Tibial nerve (tissue), 4 donors: ENCODE data around the gene GABRB1. TPM values are rescaled to one million over a fixed set of nuclear protein-coding genes. Genes with fewer than 3 reads are reported as not detected.

Experiments used
- DNase-seq, 2 donors: peaks; one replicate each; pipeline ENCODE4 v3.0.0-alpha.2; 2019; ENCODE audit warnings: low spot score in 2 of 2
- H3K27ac ChIP-seq, 4 donors: fragments of 200-600 bp; sonication (generic) in 3 of 4; one replicate each; pipeline ENCODE4 v1.5.1; 2017 to 2019; ENCODE audit warnings: mild to moderate bottlenecking in 1 of 4
- H3K27me3 ChIP-seq, 2 donors: fragments of 200-600 bp; sonication (generic) in 1 of 2; one replicate each; pipeline versions ENCODE4 v1.5.1 to v1.6.0; 2017 to 2019
- H3K36me3 ChIP-seq, 3 donors: fragments of 200-600 bp; sonication (generic); one replicate each; pipeline ENCODE4 v1.5.1; 2018 to 2019
- H3K4me1 ChIP-seq, 4 donors: fragments of 200-600 bp; sonication (generic) in 3 of 4; one replicate each; pipeline ENCODE4 v1.5.1; 2017 to 2019
- H3K4me3 ChIP-seq, 4 donors: fragments of 200-600 bp; sonication (generic) in 3 of 4; one replicate each; pipeline ENCODE4 v1.5.1; 2017 to 2019; ENCODE audit warnings: mild to moderate bottlenecking in 1 of 4, moderate library complexity in 1 of 4
- H3K9me3 ChIP-seq, 4 donors: fragments of 200-600 bp; sonication (generic) in 3 of 4; one replicate each; pipeline ENCODE4 v1.5.1; 2017 to 2019
- EP300 ChIP-seq, 2 donors: sonication (generic); formaldehyde crosslinking; IDR thresholded peaks; one replicate each; pipeline ENCODE4 v1.6.1; 2017; ENCODE audit warnings: antibody characterized with exemption in 2 of 2, mild to moderate bottlenecking in 1 of 2
- POLR2A ChIP-seq, 2 donors: fragments of 450-650 bp; IDR thresholded peaks; one replicate each; pipeline ENCODE4 v1.6.1; 2017; ENCODE audit warnings: antibody characterized with exemption in 2 of 2, mild to moderate bottlenecking in 2 of 2, moderate library complexity in 2 of 2
- WGBS, 2 donors: methylation state at CpG; one replicate each; pipeline ENCODE4 v1.1.5; 2018; 5-methylcytosine and 5-hydroxymethylcytosine counted together
- total RNA-seq, 4 donors: library from RNA; depleted of rRNA; stranded (reverse); fragments of >200 nt; gene quantifications; one replicate each; pipeline ENCODE4 v1.1.0, GENCODE V29; 2016
- TF ChIP-seq, protein P1 (sequence below), 5 experiments: fragments of 200-600 bp in 3 of 5; fragments of 450-650 bp in 2 of 5; sonication (generic) in 3 of 5; IDR thresholded peaks; one replicate each; pipeline ENCODE4 v1.5.1; 2016 to 2019; ENCODE audit warnings: antibody characterized with exemption in 5 of 5, mild to moderate bottlenecking in 3 of 5, moderate library complexity in 2 of 5

GABRB1 gene
- total RNA-seq, 4 donors from 2014 or later = not detected

GRCh38 chr4:47074816-47075215 lies 43.4 kb downstream of the GABRB1 start:
- no peak overlapping the region for H3K4me3 ChIP-seq
- H3K9me3 ChIP-seq = no peaks in the 10 kb centered on the region
- H3K4me1 ChIP-seq = peaks cover 0 to 6% (median 0%) of the 10 kb centered on the region in 4 donors
- no peaks in the 10 kb centered on the region for H3K27me3 ChIP-seq
- TF ChIP-seq, protein P1, sequence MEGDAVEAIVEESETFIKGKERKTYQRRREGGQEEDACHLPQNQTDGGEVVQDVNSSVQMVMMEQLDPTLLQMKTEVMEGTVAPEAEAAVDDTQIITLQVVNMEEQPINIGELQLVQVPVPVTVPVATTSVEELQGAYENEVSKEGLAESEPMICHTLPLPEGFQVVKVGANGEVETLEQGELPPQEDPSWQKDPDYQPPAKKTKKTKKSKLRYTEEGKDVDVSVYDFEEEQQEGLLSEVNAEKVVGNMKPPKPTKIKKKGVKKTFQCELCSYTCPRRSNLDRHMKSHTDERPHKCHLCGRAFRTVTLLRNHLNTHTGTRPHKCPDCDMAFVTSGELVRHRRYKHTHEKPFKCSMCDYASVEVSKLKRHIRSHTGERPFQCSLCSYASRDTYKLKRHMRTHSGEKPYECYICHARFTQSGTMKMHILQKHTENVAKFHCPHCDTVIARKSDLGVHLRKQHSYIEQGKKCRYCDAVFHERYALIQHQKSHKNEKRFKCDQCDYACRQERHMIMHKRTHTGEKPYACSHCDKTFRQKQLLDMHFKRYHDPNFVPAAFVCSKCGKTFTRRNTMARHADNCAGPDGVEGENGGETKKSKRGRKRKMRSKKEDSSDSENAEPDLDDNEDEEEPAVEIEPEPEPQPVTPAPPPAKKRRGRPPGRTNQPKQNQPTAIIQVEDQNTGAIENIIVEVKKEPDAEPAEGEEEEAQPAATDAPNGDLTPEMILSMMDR (IDR thresholded peaks at IDR 0.05) = no peak
- no peak for TF ChIP-seq EP300 (IDR thresholded peaks at IDR 0.05)
- no peaks in the 10 kb centered on the region for H3K36me3 ChIP-seq
- DNase-seq = no peak
- H3K27ac ChIP-seq = no peak overlapping the region

GRCh38 chr4:47075262-47075661 lies 43.9 kb downstream of the GABRB1 start:
- TF ChIP-seq POLR2A (IDR thresholded peaks at IDR 0.05) (no peak), EP300 (IDR thresholded peaks at IDR 0.05) (no peak)
- TF ChIP-seq, protein P1 (IDR thresholded peaks at IDR 0.05) = no peak
- Histone ChIP-seq H3K9me3 (no peaks in the 10 kb centered on the region), H3K27me3 (no peaks in the 10 kb centered on the region), H3K4me3 (no peak overlapping the region), H3K36me3 (no peaks in the 10 kb centered on the region), H3K27ac (no peak overlapping the region), H3K4me1 (peaks cover 0 to 6% (median 0%) of the 10 kb centered on the region in 4 donors)
- DNase-seq = no peak
- 54 to 93% methylated on average over 2 of the region's 2 CpGs for WGBS, 2 donors

DNA sequence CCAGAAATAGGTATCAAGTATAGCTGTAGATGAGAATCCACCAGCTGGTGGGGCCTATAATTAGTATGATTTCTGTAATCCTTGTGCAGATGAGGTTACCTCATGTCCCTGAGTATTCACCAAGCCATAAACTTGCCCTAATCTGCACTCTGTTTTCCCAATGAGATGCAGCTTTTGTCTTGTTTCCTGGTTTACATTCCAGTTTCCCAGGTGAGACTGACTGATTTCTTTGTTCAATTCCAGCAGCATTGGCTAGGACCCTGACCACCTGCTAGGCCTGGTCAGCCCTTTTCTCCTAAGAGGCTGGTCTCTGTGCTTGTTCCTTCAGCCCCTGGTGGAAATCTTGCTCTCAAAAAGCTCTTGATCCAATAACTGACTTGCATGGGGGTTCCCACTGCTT lies 44.6 kb downstream of the GABRB1 start:
- no peak overlapping the region for H3K27ac ChIP-seq
- TF ChIP-seq POLR2A (IDR thresholded peaks at IDR 0.05) (no peak), EP300 (IDR thresholded peaks at IDR 0.05) (no peak)
- TF ChIP-seq, protein P1 (IDR thresholded peaks at IDR 0.05) = no peak
- H3K4me3 ChIP-seq = no peak overlapping the region
- H3K9me3 ChIP-seq = no peaks in the 10 kb centered on the region
- H3K36me3 ChIP-seq = no peaks in the 10 kb centered on the region
- no peaks in the 10 kb centered on the region for H3K27me3 ChIP-seq
- H3K4me1 ChIP-seq = peaks cover 0 to 6% (median 0%) of the 10 kb centered on the region in 4 donors
- no peak for DNase-seq

GRCh38 chr4:47084111-47084510 lies 52.7 kb downstream of the GABRB1 start:
- no peaks in the 10 kb centered on the region for H3K9me3 ChIP-seq
- H3K36me3 ChIP-seq = no peaks in the 10 kb centered on the region
- no peaks in the 10 kb centered on the region for H3K27me3 ChIP-seq
- no peak overlapping the region for H3K27ac ChIP-seq
- no peaks in the 10 kb centered on the region for H3K4me1 ChIP-seq
- DNase-seq = no peak
- TF ChIP-seq, protein P1 (IDR thresholded peaks at IDR 0.05) = no peak
- TF ChIP-seq EP300 (IDR thresholded peaks at IDR 0.05) = no peak
- no peak overlapping the region for H3K4me3 ChIP-seq

- H3K36me3 ChIP-seq = no peaks in the 10 kb centered on the region
- no peak overlapping the region for H3K4me3 ChIP-seq
- no peaks in the 10 kb centered on the region for H3K9me3 ChIP-seq
- H3K27me3 ChIP-seq = no peaks in the 10 kb centered on the region
- no peak for DNase-seq
- H3K4me1 ChIP-seq = no peaks in the 10 kb centered on the region
- TF ChIP-seq EP300 (IDR thresholded peaks at IDR 0.05) = no peak
- TF ChIP-seq, protein P1 (IDR thresholded peaks at IDR 0.05) = no peak
- TF ChIP-seq POLR2A (IDR thresholded peaks at IDR 0.05) = no peak
- H3K27ac ChIP-seq = no peak overlapping the region
These were observed 53.4 kb downstream of the GABRB1 start for GRCh38 chr4:47084795-47085194.
